PFSK-1 (cell line): ENCODE results near the gene MIXL1.

Source experiments
- FOXP2 ChIP-seq: optimal IDR thresholded peaks from 2 replicates; pipeline ENCODE3; 2011; ENCODE audit warnings: borderline replicate concordance, control low read depth, inconsistent platforms; ENCODE audit not compliant: insufficient read depth; ENCODE audit errors: extremely low read length, extremely low read depth
- POLR2AphosphoS5 ChIP-seq: IDR thresholded peaks from 2 replicates; pipeline ENCODE4 v1.6.1; 2012; ENCODE audit warnings: low read depth, mild to moderate bottlenecking, control low read depth, low read length, moderate library complexity
- SIN3A ChIP-seq: IDR thresholded peaks from 2 replicates; pipeline ENCODE4 v1.6.1; 2012; ENCODE audit warnings: mild to moderate bottlenecking, low read length, moderate library complexity, borderline replicate concordance; ENCODE audit not compliant: insufficient read depth
- TAF1 ChIP-seq: IDR thresholded peaks from 2 replicates; pipeline ENCODE4 v1.6.1; 2012; ENCODE audit warnings: low read length, control low read depth, borderline replicate concordance; ENCODE audit not compliant: insufficient read depth

GRCh38 chr1:226186124-226187018 is 37.1 kb upstream of the MIXL1 start, which contains the start of gene ACBD3:
- TF ChIP-seq SIN3A (peak; percentile 81; the same call in 1 of the 2 replicates), POLR2AphosphoS5 (peak; percentile 96), TAF1 (peak; percentile 92; the same call in 1 of the 2 replicates), FOXP2 (peak; percentile 92)
